Spleen (tissue), 7 donors: ENCODE measurements around the gene COX7A2L.

Experiments used
- POLR2A ChIP-seq, 3 donors: fragments of 450-650 bp; IDR thresholded peaks; one replicate each; pipeline ENCODE4 v1.5.1; 2017; ENCODE audit warnings: antibody characterized with exemption in 3 of 3, mild to moderate bottlenecking in 1 of 3
- TF ChIP-seq, protein P1 (sequence below), 11 experiments: fragments of 200-600 bp in 7 of 11; fragments of 450-650 bp in 4 of 11; sonication (generic) in 4 of 11; IDR thresholded peaks in 8 of 11; conservative IDR thresholded peaks in 3 of 11; 1 replicate in 7 of 11; 2 replicates in 4 of 11; pipeline versions ENCODE4 v1.4.0 to v1.8.0; 2016 to 2021; ENCODE audit warnings: antibody characterized with exemption in 11 of 11, inconsistent platforms in 4 of 11, mild to moderate bottlenecking in 1 of 11
- donor health status: DM: no; HTN: no; CAD: no; lungs with moderate emphysema.
- donor health status: DM: no; HTN: no; CAD: no.
- donor health status: DM: no; HTN: no; CAD: no.

DNA sequence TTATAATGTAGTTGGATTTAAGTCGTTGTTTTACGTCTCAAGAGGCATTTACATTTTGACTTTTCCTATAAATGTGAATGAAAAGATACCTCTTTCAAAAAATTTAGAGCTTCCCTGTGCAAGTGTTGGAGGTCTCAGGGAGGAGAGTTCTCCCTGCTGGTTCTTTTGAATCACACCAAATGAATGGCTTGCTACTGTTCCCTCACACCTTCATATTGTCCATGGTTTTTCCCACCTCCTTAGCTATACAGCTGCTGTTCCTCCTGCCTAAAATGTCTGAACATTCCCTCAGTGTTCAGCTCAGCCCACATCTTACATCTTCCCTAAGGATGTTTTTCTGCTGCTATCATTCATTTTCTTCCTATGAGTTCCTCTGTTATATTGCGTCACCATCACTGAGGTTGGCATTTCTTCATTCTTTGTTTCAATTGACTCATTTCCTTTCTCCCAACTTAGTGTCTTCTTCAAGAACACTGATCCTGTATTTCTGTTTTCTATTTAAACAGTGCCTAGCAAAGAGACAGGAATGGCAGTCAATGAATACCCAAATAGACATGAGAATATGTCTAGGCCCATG is 46.0 kb downstream of the COX7A2L start:
- TF ChIP-seq, protein P1, sequence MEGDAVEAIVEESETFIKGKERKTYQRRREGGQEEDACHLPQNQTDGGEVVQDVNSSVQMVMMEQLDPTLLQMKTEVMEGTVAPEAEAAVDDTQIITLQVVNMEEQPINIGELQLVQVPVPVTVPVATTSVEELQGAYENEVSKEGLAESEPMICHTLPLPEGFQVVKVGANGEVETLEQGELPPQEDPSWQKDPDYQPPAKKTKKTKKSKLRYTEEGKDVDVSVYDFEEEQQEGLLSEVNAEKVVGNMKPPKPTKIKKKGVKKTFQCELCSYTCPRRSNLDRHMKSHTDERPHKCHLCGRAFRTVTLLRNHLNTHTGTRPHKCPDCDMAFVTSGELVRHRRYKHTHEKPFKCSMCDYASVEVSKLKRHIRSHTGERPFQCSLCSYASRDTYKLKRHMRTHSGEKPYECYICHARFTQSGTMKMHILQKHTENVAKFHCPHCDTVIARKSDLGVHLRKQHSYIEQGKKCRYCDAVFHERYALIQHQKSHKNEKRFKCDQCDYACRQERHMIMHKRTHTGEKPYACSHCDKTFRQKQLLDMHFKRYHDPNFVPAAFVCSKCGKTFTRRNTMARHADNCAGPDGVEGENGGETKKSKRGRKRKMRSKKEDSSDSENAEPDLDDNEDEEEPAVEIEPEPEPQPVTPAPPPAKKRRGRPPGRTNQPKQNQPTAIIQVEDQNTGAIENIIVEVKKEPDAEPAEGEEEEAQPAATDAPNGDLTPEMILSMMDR (IDR thresholded peaks at IDR 0.05 in 8 of 11, conservative IDR thresholded peaks at IDR 0.05 in 3 of 11), result no peak
- no peak for TF ChIP-seq POLR2A (IDR thresholded peaks at IDR 0.05)
